MM.1S (cell line): Measurements from ENCODE around the gene PHF11.

Experiments used
- CTCF ChIP-seq: fragments of 300-600 bp; sonication (generic); IDR thresholded peaks from 2 replicates; pipeline ENCODE4 v1.5.1; 2016; ENCODE audit warnings: antibody characterized with exemption, low read length, mixed read lengths
- EZH2 ChIP-seq: fragments of 300-600 bp; sonication (generic); optimal IDR thresholded peaks from 2 replicates; pipeline ENCODE3; 2017; ENCODE audit warnings: low read depth, mild to moderate bottlenecking, antibody characterized with exemption, low read length, mixed read lengths

- TF ChIP-seq CTCF (no peak), EZH2 (no peak)
Observed at GRCh38 chr13:49499889-49500660, 4.3 kb downstream of the PHF11 start.
